H1 (cell line): Measurements from ENCODE around the gene CHST11. TPM values are rescaled to one million over a fixed set of nuclear protein-coding genes. Genes with fewer than 3 reads are reported as not detected.

Experiments
- GABPA ChIP-seq: IDR thresholded peaks from 2 replicates; pipeline ENCODE4 v1.6.1; 2011; ENCODE audit warnings: mild to moderate bottlenecking, low read length, moderate library complexity, borderline replicate concordance; ENCODE audit not compliant: insufficient read depth
- NRF1 ChIP-seq: IDR thresholded peaks from 2 replicates; pipeline ENCODE4 v1.6.1; 2011; ENCODE audit warnings: mild to moderate bottlenecking, low read depth, low read length, improper control_type of control experiment
- SAP30 ChIP-seq: fragments of 300-600 bp; sonication (generic); IDR thresholded peaks from 2 replicates; pipeline ENCODE4 v1.7.1; 2012; ENCODE audit warnings: low read length, moderate library complexity, mild to moderate bottlenecking, inconsistent platforms; ENCODE audit not compliant: insufficient read depth, insufficient replicate concordance
- SRF ChIP-seq: IDR thresholded peaks from 2 replicates; pipeline ENCODE4 v1.6.1; 2011; ENCODE audit warnings: mild to moderate bottlenecking, low read depth, low read length, moderate library complexity
- SUZ12 ChIP-seq: fragments of 200-600 bp; sonication (generic); IDR thresholded peaks from 2 replicates; pipeline ENCODE4 v1.6.1; 2012; ENCODE audit warnings: mild to moderate bottlenecking, inconsistent platforms, low read length, moderate library complexity, mixed read lengths
- TCF12 ChIP-seq: IDR thresholded peaks from 2 replicates; pipeline ENCODE4 v1.6.1; 2011; ENCODE audit warnings: low read depth, mild to moderate bottlenecking, low read length
- YY1 ChIP-seq: IDR thresholded peaks from 2 replicates; pipeline ENCODE4 v1.6.1; 2011; ENCODE audit warnings: low read depth, mild to moderate bottlenecking, low read length
- polyA plus RNA-seq, 7 experiments: library from polyadenylated mRNA; depleted of rRNA in 3 of 7; stranded (reverse) in 5 of 7; unstranded in 2 of 7; fragments of >200 nt in 5 of 7; fragments of 200-250 nt in 2 of 7; gene quantifications; 1 replicate in 5 of 7; 2 replicates in 1 of 7; 4 replicates in 1 of 7; pipeline versions ENCODE4 v1.2.1 to v1.2.3, GENCODE V29; 2011 to 2013; ENCODE audit warnings: missing spikeins in 2 of 7, mixed read lengths in 2 of 7
- total RNA-seq: library from RNA; stranded (reverse); fragmentation: NEBNext Ultra II Directional; extraction: Animal tissue kit (Norgen Biotek cat#: 25700); gene quantifications from 2 replicates; pipeline ENCODE4 v1.2.1, GENCODE V29; 2021

The CHST11 gene
- total and polyA plus RNA-seq, 2 of the 8 experiments (the other 6 are each of a cell fraction or from before 2014, with no cell fraction given): 14.4 to 20.8 TPM

- TF ChIP-seq GABPA (no peak), TCF12 (no peak), YY1 (no peak), SAP30 (no peak), SRF (no peak), SUZ12 (no peak), NRF1 (no peak)
Measured at GRCh38 chr12:104459368-104459909, 2.7 kb downstream of the CHST11 start (continued).
